Cardiac fibroblast (primary cell): ENCODE measurements around the gene MGLL.

Experiments
- DNase-seq, 2 donors: peaks; one replicate each; pipeline versions ENCODE4 v3.0.0 to v3.0.0-alpha.2; 2010; ENCODE audit warnings: low read depth in 2 of 2
- H3K4me3 ChIP-seq, 2 donors: replicated peaks in 1 of 2; 1 replicate in 1 of 2; 2 replicates in 1 of 2; pipeline ENCODE4 v1.5.1; 2011; ENCODE audit warnings: low read depth in 2 of 2, low read length in 2 of 2, mild to moderate bottlenecking in 2 of 2, moderate library complexity in 1 of 2
- CTCF ChIP-seq: IDR thresholded peaks from one replicate; pipeline ENCODE4 v1.5.1; 2011; ENCODE audit warnings: low read depth, mild to moderate bottlenecking, low read length, inconsistent platforms

The MGLL gene

GRCh38 chr3:127773752-127774395 is 48.4 kb downstream of the MGLL start:
- no peak for DNase-seq
- no peak overlapping the region for H3K4me3 ChIP-seq
- no peak for TF ChIP-seq CTCF

GRCh38 chr3:127772827-127773751 is 49.2 kb downstream of the MGLL start:
- no peak for TF ChIP-seq CTCF
- DNase-seq = no peak
- H3K4me3 ChIP-seq = no peak overlapping the region

GRCh38 chr3:127772273-127772672 is 50.0 kb downstream of the MGLL start:
- no peak overlapping the region for H3K4me3 ChIP-seq
- no peak for DNase-seq
- TF ChIP-seq CTCF = no peak

- no peak overlapping the region for H3K4me3 ChIP-seq
- TF ChIP-seq CTCF = no peak
- no peak for DNase-seq
Measured at GRCh38 chr3:127771746-127772145, 50.6 kb downstream of the MGLL start.

- DNase-seq = no peak
- TF ChIP-seq CTCF = no peak
- H3K4me3 ChIP-seq = no peak overlapping the region
Measured at GRCh38 chr3:127770671-127771355, 51.5 kb downstream of the MGLL start.

- no peak for TF ChIP-seq CTCF
- H3K4me3 ChIP-seq = no peak overlapping the region
- no peak for DNase-seq
Measured at GRCh38 chr3:127769284-127770081, 52.8 kb downstream of the MGLL start.
